Glutamatergic neuron (in vitro differentiated cells): ENCODE measurements around the gene C11orf65. TPM values are rescaled to one million over a fixed set of nuclear protein-coding genes. Genes with fewer than 3 reads are reported as not detected.

ENCODE experiments used
- DNase-seq: peaks from one replicate; pipeline ENCODE4 v3.0.0; 2022
- H3K27ac Mint-ChIP-seq: one replicate; pipeline ENCODE4 v1.8.0; 2020; ENCODE audit warnings: mild to moderate bottlenecking, mixed read lengths, inconsistent platforms; ENCODE audit not compliant: unreplicated experiment
- H3K27me3 Mint-ChIP-seq: one replicate; pipeline ENCODE4 v1.8.0; 2020; ENCODE audit warnings: mild to moderate bottlenecking, moderate library complexity, mixed read lengths, inconsistent platforms; ENCODE audit not compliant: unreplicated experiment
- H3K36me3 Mint-ChIP-seq: one replicate; pipeline ENCODE4 v1.8.0; 2020; ENCODE audit warnings: mild to moderate bottlenecking, mixed read lengths, inconsistent platforms; ENCODE audit not compliant: unreplicated experiment
- H3K4me1 Mint-ChIP-seq: one replicate; pipeline ENCODE4 v1.8.0; 2020; ENCODE audit warnings: mild to moderate bottlenecking, low read depth, mixed read lengths, inconsistent platforms; ENCODE audit not compliant: unreplicated experiment
- H3K4me3 Mint-ChIP-seq: one replicate; pipeline ENCODE4 v1.8.0; 2020; ENCODE audit warnings: mild to moderate bottlenecking, mixed read lengths, inconsistent platforms; ENCODE audit not compliant: unreplicated experiment
- H3K9me3 Mint-ChIP-seq: one replicate; pipeline ENCODE4 v1.8.0; 2020; ENCODE audit warnings: mild to moderate bottlenecking, moderate library complexity, mixed read lengths, inconsistent platforms; ENCODE audit not compliant: unreplicated experiment
- long read RNA-seq: library from polyadenylated mRNA; unstranded; transcript quantifications from one replicate; pipeline ENCODE4 v2.0.0, GENCODE V29; 2020; ENCODE audit not compliant: unreplicated experiment
- total RNA-seq: library from RNA; stranded (reverse); fragmentation: NEBNext Ultra II Directional; extraction: Animal tissue kit (Norgen Biotek cat#: 25700); gene quantifications from one replicate; pipeline ENCODE4 v1.2.1, GENCODE V29; 2021; ENCODE audit not compliant: unreplicated experiment
- TF ChIP-seq, protein P1 (sequence below): fragments of 200-600 bp; sonication (generic); IDR thresholded peaks from one replicate; pipeline ENCODE4 v1.5.0; 2021; ENCODE audit not compliant: partially characterized antibody, unreplicated experiment

Gene C11orf65, protein sequence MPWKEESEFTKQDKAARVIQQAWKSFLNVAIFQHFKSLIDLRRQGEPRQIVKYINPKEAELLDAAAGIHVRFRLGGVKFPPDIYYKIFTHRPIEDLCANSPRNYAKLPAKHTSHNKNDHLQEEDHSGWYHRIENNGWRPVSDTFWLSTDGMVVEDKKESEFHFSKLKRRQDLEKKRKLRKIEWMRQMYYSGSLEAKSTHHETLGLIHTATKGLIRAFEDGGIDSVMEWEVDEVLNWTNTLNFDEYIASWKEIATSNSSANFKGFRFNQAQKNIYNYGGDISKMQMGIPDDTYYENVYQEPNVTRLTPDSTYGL
- 0.54 TPM for total RNA-seq
- long read RNA-seq, partial matches to known transcripts, result 0 of 2 reads
- long read RNA-seq, other reads (novel, unspliced or antisense), result 2 of 2 reads

DNA sequence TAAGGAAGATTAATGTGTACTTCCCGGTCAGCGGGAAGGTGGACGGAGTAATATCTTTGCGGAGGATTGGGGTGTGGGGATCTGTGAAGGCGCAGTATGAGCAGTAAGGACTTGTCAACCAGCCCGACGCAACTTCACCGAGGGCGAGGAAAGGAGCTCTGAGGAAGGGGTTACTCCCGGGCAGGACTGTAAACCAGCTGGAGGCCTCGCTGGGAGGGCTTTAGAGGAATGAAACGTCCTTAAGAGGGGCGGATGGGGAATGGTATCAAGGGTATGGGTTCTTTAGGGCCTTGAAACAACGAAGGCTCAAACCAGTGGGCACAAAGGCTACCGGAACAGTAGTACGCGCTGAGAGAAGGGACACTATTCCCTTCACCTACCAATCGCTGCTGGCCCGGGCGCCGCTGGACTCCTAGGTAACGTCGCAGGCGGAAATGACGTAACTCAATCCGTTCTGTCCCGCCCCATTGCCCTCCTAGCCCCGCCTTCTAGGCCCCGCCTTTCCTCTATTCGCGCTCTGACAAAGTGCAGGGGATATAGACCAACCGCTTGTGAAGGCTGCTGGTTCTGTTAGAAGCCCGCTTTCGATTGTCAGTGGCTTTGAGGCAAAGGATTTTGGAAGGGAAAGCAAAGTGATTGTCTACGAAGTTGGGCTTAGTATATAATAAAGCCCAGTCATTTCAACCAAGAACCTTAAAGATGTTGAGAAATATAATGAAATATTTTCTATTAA, at the start of gene C11orf65:
Gene C11orf65 (minus strand): TSS at position 439 of the 733 bp plus-strand sequence. CDS start 5,970 bp downstream, outside the sequence.
- Mint-ChIP-seq H3K36me3 (no peaks in the 10 kb centered on the region), H3K4me1 (no peaks in the 10 kb centered on the region), H3K27ac (peak within 1 kb of the TSS; percentile 99), H3K27me3 (peaks cover 8% of the 10 kb centered on the region), H3K9me3 (peaks cover 2% of the 10 kb centered on the region), H3K4me3 (peak within 1 kb of the TSS; percentile 97)
- DNase-seq, result peak; percentile 96
- TF ChIP-seq, protein P1, sequence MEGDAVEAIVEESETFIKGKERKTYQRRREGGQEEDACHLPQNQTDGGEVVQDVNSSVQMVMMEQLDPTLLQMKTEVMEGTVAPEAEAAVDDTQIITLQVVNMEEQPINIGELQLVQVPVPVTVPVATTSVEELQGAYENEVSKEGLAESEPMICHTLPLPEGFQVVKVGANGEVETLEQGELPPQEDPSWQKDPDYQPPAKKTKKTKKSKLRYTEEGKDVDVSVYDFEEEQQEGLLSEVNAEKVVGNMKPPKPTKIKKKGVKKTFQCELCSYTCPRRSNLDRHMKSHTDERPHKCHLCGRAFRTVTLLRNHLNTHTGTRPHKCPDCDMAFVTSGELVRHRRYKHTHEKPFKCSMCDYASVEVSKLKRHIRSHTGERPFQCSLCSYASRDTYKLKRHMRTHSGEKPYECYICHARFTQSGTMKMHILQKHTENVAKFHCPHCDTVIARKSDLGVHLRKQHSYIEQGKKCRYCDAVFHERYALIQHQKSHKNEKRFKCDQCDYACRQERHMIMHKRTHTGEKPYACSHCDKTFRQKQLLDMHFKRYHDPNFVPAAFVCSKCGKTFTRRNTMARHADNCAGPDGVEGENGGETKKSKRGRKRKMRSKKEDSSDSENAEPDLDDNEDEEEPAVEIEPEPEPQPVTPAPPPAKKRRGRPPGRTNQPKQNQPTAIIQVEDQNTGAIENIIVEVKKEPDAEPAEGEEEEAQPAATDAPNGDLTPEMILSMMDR, result no peak

DNA sequence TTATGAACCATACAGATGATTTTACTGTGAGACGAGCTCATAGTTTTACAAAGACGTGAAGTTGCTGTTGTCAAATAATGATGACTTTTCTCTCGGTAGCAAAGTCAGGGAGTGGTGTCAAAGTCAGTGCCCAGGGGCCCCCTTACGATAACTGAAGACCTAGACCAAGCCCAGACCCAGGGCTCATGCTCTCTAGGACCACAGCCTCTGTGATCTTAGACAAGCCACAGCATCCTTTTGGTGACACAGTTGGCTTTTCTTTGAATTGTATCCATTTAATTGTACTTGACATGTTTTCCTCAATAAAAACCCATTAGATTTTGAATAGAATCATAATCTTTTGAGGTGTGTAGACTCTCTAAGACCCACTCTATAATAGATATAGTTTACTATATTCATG, 48.8 kb upstream of the C11orf65 start:
- no peaks in the 10 kb centered on the region for H3K9me3 Mint-ChIP-seq
- H3K27ac Mint-ChIP-seq, result no peak overlapping the region
- no peaks in the 10 kb centered on the region for H3K4me1 Mint-ChIP-seq
- no peak overlapping the region for H3K4me3 Mint-ChIP-seq
- DNase-seq, result no peak
- TF ChIP-seq, protein P1, result no peak
- peaks cover 2% of the 10 kb centered on the region for H3K27me3 Mint-ChIP-seq
- H3K36me3 Mint-ChIP-seq, result no peaks in the 10 kb centered on the region

DNA sequence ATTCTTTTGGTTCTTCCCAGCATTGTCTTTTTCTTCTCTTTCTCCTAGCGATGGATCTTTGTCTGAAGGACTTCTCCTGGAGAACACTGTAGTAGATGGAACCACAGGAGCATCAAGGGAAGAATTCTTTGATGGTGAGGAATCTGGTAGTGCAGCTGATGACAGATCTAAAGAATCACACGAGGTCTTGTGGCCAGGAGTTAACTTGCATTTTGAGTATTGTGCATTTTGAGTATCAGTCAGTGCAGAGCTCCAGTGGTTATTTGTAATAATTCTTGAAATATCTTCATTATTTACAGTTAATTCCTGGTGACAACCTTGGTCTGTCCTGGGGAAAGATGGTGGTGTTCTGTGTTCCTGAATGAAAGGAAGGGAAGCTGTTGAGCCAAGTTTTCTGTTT, 45.4 kb upstream of the C11orf65 start:
- TF ChIP-seq, protein P1, result no peak
- DNase-seq, result no peak
- Mint-ChIP-seq H3K9me3 (no peaks in the 10 kb centered on the region), H3K4me3 (no peak overlapping the region), H3K27me3 (no peaks in the 10 kb centered on the region), H3K27ac (no peak overlapping the region), H3K36me3 (no peaks in the 10 kb centered on the region), H3K4me1 (no peaks in the 10 kb centered on the region)

DNA sequence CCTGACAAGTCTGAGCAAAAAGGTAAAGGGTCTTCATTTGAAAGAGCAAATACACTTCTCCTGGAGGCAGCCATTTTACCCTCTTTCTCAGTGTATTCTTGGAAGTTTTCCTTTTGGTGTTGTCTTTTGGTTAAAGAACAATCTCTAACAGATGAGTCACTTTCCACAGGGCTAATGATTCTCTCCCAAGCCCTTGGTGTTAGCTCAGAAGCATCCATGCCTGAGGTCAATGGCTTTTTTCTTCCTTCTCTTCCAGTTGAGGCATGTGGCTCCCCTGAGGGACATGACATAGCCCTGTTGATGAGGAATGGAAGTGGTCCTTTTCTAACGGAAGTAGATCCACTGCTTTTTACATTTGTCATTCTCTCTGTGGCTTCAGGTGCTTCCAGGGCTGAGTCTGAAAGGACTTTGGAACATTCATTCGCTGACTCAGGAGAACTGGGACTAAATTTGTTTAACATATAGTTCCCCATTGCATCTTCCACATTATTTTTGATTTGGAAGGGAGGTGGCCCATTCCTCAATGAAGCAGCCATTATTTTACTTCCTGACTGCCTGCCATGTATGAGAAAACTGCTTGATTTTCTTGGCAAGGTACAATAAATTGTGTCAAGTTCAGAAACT, 44.6 kb upstream of the C11orf65 start:
- no peak for DNase-seq
- no peaks in the 10 kb centered on the region for H3K36me3 Mint-ChIP-seq
- H3K27ac Mint-ChIP-seq, result no peak overlapping the region

More for the DNA sequence above, 44.6 kb upstream of the C11orf65 start:
- Mint-ChIP-seq H3K9me3 (no peaks in the 10 kb centered on the region), H3K27me3 (no peaks in the 10 kb centered on the region), H3K4me3 (no peak overlapping the region), H3K4me1 (no peaks in the 10 kb centered on the region)
- TF ChIP-seq, protein P1, result no peak
